Skeletal muscle cell (primary cell): ENCODE measurements around the gene SLC29A1.
"Not testable (repeated sequence)": the region's sequence is repeated elsewhere in the genome, so short reads cannot be mapped to it uniquely, and the experiment has no call there.

Source experiments
- DNase-seq: peaks from one replicate; pipeline ENCODE4 v3.0.0-alpha.2; 2010; ENCODE audit warnings: low read depth
- H3K4me3 ChIP-seq: 2 replicates; pipeline ENCODE4 v1.5.1; 2011; ENCODE audit warnings: low read depth, mild to moderate bottlenecking, control low read depth, low read length, moderate library complexity

SLC29A1 gene

GRCh38 chr6:44223319-44224028 lies at the start of gene SLC29A1:
SLC29A1 (plus strand) TSS chr6:44223595; CDS start chr6:44227314, 3,719 bp downstream.
- no peak for DNase-seq
- peak within 1 kb of the TSS; percentile 53 for H3K4me3 ChIP-seq

GRCh38 chr6:44176130-44176761 lies 47.1 kb upstream of the SLC29A1 start:
- H3K4me3 ChIP-seq, result no peak overlapping the region

GRCh38 chr6:44176762-44177509 lies 46.5 kb upstream of the SLC29A1 start:
- H3K4me3 ChIP-seq, result no peak overlapping the region
- DNase-seq, result no peak

More at GRCh38 chr6:44176130-44176761, 47.1 kb upstream of the SLC29A1 start:
- DNase-seq, result no peak

GRCh38 chr6:44177691-44178423 lies 45.5 kb upstream of the SLC29A1 start:
- DNase-seq, result no peak
- H3K4me3 ChIP-seq, result no peak overlapping the region

GRCh38 chr6:44178424-44179071 lies 44.8 kb upstream of the SLC29A1 start:
- no peak overlapping the region for H3K4me3 ChIP-seq
- DNase-seq, result no peak

- no peak for DNase-seq
- no peak overlapping the region for H3K4me3 ChIP-seq
Measured at GRCh38 chr6:44179072-44179536, 44.3 kb upstream of the SLC29A1 start.

- DNase-seq, result no peak
- H3K4me3 ChIP-seq, result no peak overlapping the region
Measured at GRCh38 chr6:44179648-44180047, 43.7 kb upstream of the SLC29A1 start.

GRCh38 chr6:44180406-44180805 lies 43.0 kb upstream of the SLC29A1 start:
- no peak for DNase-seq

GRCh38 chr6:44180886-44181285 lies 42.5 kb upstream of the SLC29A1 start:
- no peak overlapping the region for H3K4me3 ChIP-seq
- DNase-seq, result no peak

More at GRCh38 chr6:44180406-44180805, 43.0 kb upstream of the SLC29A1 start:
- no peak overlapping the region for H3K4me3 ChIP-seq

- H3K4me3 ChIP-seq, DNase-seq: not testable (repeated sequence)
Measured at GRCh38 chr6:44181784-44182183, 41.6 kb upstream of the SLC29A1 start.

- no peak for DNase-seq
- no peak overlapping the region for H3K4me3 ChIP-seq
Measured at GRCh38 chr6:44182911-44183390, 40.4 kb upstream of the SLC29A1 start.

- no peak for DNase-seq
- no peak overlapping the region for H3K4me3 ChIP-seq
Measured at GRCh38 chr6:44183783-44184182, 39.6 kb upstream of the SLC29A1 start.

- DNase-seq, H3K4me3 ChIP-seq: not testable (repeated sequence)
Measured at GRCh38 chr6:44185356-44185755, 38.0 kb upstream of the SLC29A1 start.

- no peak for DNase-seq
- no peak overlapping the region for H3K4me3 ChIP-seq
Measured at GRCh38 chr6:44185953-44186634, 37.3 kb upstream of the SLC29A1 start.

GRCh38 chr6:44186635-44187025 lies 36.8 kb upstream of the SLC29A1 start:
- no peak for DNase-seq
- H3K4me3 ChIP-seq, result no peak overlapping the region

- no peak for DNase-seq
- H3K4me3 ChIP-seq, result no peak overlapping the region
Measured at GRCh38 chr6:44188819-44189218, 34.6 kb upstream of the SLC29A1 start.

- DNase-seq, result no peak
- H3K4me3 ChIP-seq, result no peak overlapping the region
Measured at GRCh38 chr6:44189257-44189656, 34.1 kb upstream of the SLC29A1 start.

- no peak for DNase-seq
- no peak overlapping the region for H3K4me3 ChIP-seq
Measured at GRCh38 chr6:44190715-44191114, 32.7 kb upstream of the SLC29A1 start.
